Anterior cingulate cortex (tissue), 58 donors: ENCODE data around the gene KRTCAP2.

ENCODE experiments used
- DNase-seq, 58 donors: peaks; one replicate each; lab custom pipeline; 2025; lab: John Stamatoyannopoulos, UW

The KRTCAP2 gene

GRCh38 chr1:155123801-155124200 lies 49.3 kb downstream of the KRTCAP2 start:
- DNase-seq, result no peak

DNA sequence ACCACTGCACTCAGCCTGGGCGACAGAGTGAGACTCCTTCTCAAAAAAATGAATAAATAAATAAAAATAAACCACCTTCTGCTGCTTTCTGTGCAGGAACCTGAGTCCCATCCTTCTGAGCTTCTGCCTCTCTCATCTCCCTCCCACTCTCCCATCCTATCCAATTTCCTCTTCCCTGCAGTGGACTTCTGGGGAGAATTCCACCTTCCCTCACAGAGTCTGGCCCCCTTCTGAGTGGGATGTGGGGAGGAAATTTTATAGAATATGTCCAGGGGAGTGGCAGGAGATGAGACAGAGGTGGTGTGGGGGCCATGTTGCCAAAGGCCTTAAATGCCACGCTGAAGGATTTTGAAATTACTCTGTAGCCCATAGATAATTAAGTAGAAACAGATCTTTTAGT lies 50.8 kb downstream of the KRTCAP2 start:
- no peak for DNase-seq

DNA sequence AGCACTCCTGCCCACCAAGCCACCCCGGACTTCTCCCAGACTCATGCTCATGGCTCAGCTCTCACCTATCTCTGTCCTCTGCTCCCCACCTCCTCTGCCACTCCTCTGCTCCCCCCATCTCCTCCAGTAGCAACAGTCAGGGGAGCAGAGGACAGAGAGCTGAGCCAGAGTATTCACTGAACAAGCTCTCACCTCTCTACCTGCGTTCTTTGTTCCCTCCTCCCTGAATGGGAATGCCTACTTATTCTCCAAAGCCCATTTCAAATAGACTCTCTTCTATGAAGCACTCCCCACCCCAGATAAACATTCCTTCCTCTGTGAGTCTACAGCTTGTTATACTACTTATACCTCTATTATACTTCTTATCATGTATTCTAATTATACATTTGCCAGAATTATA lies 51.9 kb downstream of the KRTCAP2 start:
- DNase-seq, result no peak

GRCh38 chr1:155120253-155120652 lies 52.9 kb downstream of the KRTCAP2 start:
- DNase-seq, result no peak
